Transverse colon (tissue), 3 donors: ENCODE data around the gene MSH3.

Experiments used
- EP300 ChIP-seq: sonication (generic); formaldehyde crosslinking; IDR thresholded peaks from one replicate; pipeline ENCODE4 v1.6.1; 2017; ENCODE audit warnings: antibody characterized with exemption, low read depth
- POLR2A ChIP-seq: fragments of 450-650 bp; IDR thresholded peaks from one replicate; pipeline ENCODE4 v1.6.1; 2016; ENCODE audit warnings: antibody characterized with exemption, mild to moderate bottlenecking, moderate library complexity
- TF ChIP-seq, protein P1 (sequence below), 5 experiments: fragments of 200-600 bp in 3 of 5; fragments of 450-650 bp in 2 of 5; sonication (generic) in 3 of 5; IDR thresholded peaks; 1 replicate in 2 of 5; 2 replicates in 3 of 5; pipeline ENCODE4 v1.5.1; 2016 to 2017; ENCODE audit warnings: antibody characterized with exemption in 5 of 5, inconsistent platforms in 3 of 5, mild to moderate bottlenecking in 2 of 5, moderate library complexity in 1 of 5

DNA sequence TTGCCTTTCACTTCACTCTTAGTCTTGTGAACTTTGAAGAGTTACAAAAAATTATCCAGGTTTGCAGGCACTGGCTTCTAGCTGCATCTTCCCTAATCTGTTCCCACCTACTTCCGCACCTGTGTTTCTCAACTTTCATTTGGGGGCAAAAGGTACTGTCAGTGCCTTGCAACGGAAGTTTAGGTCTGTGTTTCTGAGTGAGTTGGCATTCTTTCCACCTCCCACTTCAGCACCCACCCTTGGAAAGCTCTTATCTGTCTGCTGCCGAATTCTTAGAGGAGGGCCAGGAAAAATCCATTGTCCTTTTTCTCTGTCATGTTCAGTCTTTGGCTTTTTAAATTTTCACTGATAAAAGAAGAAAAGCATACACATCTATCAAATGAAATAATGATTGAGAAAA is 216.0 kb downstream of the MSH3 start:
- TF ChIP-seq EP300 (no peak), POLR2A (no peak)
- TF ChIP-seq, protein P1, sequence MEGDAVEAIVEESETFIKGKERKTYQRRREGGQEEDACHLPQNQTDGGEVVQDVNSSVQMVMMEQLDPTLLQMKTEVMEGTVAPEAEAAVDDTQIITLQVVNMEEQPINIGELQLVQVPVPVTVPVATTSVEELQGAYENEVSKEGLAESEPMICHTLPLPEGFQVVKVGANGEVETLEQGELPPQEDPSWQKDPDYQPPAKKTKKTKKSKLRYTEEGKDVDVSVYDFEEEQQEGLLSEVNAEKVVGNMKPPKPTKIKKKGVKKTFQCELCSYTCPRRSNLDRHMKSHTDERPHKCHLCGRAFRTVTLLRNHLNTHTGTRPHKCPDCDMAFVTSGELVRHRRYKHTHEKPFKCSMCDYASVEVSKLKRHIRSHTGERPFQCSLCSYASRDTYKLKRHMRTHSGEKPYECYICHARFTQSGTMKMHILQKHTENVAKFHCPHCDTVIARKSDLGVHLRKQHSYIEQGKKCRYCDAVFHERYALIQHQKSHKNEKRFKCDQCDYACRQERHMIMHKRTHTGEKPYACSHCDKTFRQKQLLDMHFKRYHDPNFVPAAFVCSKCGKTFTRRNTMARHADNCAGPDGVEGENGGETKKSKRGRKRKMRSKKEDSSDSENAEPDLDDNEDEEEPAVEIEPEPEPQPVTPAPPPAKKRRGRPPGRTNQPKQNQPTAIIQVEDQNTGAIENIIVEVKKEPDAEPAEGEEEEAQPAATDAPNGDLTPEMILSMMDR (IDR thresholded peaks at IDR 0.05) = no peak
